ENCODE results near the gene CD6. TPM values are rescaled to one million over a fixed set of nuclear protein-coding genes. Genes with fewer than 3 reads are reported as not detected.

The CD6 gene
- total RNA-seq, 1 experiment from 2014 or later, result 1.4 TPM

DNA sequence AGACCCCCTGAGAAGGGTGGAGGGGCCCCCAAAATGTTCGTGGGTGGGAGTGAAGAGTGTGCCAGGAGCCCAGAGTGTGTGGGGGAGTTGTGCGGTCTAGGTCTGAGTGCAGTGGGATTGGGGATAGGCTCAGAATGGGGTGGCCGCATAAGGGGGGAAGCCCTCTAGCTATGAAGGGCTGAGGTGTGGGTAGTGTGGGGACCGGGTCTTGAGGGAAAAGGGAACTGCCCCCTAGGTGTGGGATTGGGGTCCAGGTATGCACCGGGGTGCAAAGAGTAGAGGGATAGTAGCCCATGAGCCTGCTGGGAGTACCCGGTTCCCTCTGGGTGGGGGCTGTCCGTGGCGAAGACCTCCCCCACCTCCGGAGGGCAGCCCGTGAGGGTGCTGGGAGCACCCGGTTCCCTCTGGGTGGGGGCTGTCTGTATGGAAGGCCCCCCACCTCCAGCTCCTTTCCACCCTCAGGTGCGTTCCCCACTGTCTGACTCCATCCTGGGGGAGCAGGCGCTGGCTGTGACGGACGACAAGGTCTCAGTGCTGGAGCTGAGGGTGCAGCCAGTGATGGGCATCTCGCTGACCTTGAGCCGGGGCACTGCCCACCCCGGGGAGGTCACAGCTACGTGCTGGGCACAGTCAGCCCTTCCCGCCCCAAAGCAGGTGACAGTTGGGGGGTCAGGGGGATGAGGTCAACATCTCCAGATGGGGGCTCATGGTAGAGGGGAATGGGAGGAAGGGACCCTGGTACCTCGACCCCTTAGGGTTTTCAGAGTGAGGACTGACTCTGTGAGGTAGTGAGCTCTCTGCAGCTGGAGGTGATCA, 36.5 kb upstream of the CD6 start:
- CTCF ChIA-PET, result no interaction called here

More for the DNA sequence above, 36.5 kb upstream of the CD6 start:
- Histone ChIP-seq H3K4me2 (ENCODE audit: low read length) (no peak overlapping the region), H3K9me2 (ENCODE audit: insufficient read depth) (no peaks in the 10 kb centered on the region), H3K9me3 (ENCODE audit: control insufficient read depth in 1 of 2, insufficient read depth in 1 of 2, low read depth in 1 of 2, low read length in 2 of 2) (no peaks in the 10 kb centered on the region), H3K36me3 (ENCODE audit: control insufficient read depth in 1 of 2, insufficient read depth in 2 of 2, low read length in 2 of 2) (peaks cover 8 to 11% of the 10 kb centered on the region in 2 experiments; a peak in 3 of 4 replicates), H2AFZ (ENCODE audit: low read depth, low read length, poor library complexity, severe bottlenecking) (no peak overlapping the region), H3K27ac (ENCODE audit: low read depth, low read length) (no peak overlapping the region), H3K27me3 (ENCODE audit: insufficient read depth, low read length) (no peaks in the 10 kb centered on the region), H3K79me2 (ENCODE audit: insufficient read depth, low read length) (no peaks in the 10 kb centered on the region), H3K4me3 (replicated peaks in 1 of 2; ENCODE audit: low read depth in 1 of 2, low read length in 2 of 2) (no peak overlapping the region), H4K20me1 (ENCODE audit: insufficient read depth) (no peaks in the 10 kb centered on the region), H3K4me1 (ENCODE audit: control insufficient read depth in 1 of 2, insufficient read depth in 2 of 2, low read length in 2 of 2) (no peaks in the 10 kb centered on the region), H3K9ac (ENCODE audit: low read length) (no peak overlapping the region)
- no TSS peak for BruUV-seq (replicated peaks)
- intact Hi-C loops (cut with micrococcal nuclease), result no loop called here
- RAD21 ChIA-PET (ENCODE audit: low non-redundant PET in 1 of 2, low total read pairs in 2 of 2, uncharacterized antibody in 2 of 2, unreplicated experiment in 2 of 2), result no interaction called here
- no peak for ATAC-seq
- TF ChIP-seq, protein P1, sequence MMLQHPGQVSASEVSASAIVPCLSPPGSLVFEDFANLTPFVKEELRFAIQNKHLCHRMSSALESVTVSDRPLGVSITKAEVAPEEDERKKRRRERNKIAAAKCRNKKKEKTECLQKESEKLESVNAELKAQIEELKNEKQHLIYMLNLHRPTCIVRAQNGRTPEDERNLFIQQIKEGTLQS (IDR thresholded peaks at IDR 0.05), result no peak
- TF ChIP-seq ELF1 (IDR thresholded peaks at IDR 0.05; ENCODE audit: borderline replicate concordance, low read depth) (no peak), FOSL1 (IDR thresholded peaks at IDR 0.05; ENCODE audit: low read depth) (no peak), CBX3 (IDR thresholded peaks at IDR 0.05; ENCODE audit: low read depth) (no peak), REST (IDR thresholded peaks at IDR 0.05; ENCODE audit: low read depth) (no peak), EZH2phosphoT487 (IDR thresholded peaks at IDR 0.05; ENCODE audit: borderline replicate concordance) (no peak), POLR2AphosphoS5 (IDR thresholded peaks at IDR 0.05; ENCODE audit: low read depth, low read length) (no peak), SP1 (IDR thresholded peaks at IDR 0.05; ENCODE audit: low read depth) (no peak), YY1 (IDR thresholded peaks at IDR 0.05; ENCODE audit: extremely low read depth, insufficient replicate concordance, low read depth, low read length) (no peak), SIN3A (IDR thresholded peaks at IDR 0.05; ENCODE audit: low read depth) (no peak), JUND (IDR thresholded peaks at IDR 0.05) (no peak), CEBPB (IDR thresholded peaks at IDR 0.05; ENCODE audit: low read depth) (no peak), RAD21 (IDR thresholded peaks at IDR 0.05; ENCODE audit: low read depth) (no peak), TCF7L2 (IDR thresholded peaks at IDR 0.05; ENCODE audit: borderline replicate concordance, extremely low read depth, insufficient read depth, insufficient read length) (no peak), EZH2 (IDR thresholded peaks at IDR 0.05) (no peak)
- TF ChIP-seq, protein P2, sequence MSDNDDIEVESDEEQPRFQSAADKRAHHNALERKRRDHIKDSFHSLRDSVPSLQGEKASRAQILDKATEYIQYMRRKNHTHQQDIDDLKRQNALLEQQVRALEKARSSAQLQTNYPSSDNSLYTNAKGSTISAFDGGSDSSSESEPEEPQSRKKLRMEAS (IDR thresholded peaks at IDR 0.05), result no peak
- TF ChIP-seq, protein P3, sequence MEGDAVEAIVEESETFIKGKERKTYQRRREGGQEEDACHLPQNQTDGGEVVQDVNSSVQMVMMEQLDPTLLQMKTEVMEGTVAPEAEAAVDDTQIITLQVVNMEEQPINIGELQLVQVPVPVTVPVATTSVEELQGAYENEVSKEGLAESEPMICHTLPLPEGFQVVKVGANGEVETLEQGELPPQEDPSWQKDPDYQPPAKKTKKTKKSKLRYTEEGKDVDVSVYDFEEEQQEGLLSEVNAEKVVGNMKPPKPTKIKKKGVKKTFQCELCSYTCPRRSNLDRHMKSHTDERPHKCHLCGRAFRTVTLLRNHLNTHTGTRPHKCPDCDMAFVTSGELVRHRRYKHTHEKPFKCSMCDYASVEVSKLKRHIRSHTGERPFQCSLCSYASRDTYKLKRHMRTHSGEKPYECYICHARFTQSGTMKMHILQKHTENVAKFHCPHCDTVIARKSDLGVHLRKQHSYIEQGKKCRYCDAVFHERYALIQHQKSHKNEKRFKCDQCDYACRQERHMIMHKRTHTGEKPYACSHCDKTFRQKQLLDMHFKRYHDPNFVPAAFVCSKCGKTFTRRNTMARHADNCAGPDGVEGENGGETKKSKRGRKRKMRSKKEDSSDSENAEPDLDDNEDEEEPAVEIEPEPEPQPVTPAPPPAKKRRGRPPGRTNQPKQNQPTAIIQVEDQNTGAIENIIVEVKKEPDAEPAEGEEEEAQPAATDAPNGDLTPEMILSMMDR (IDR thresholded peaks at IDR 0.05 in 2 of 3, conservative IDR thresholded peaks at IDR 0.05 in 1 of 3; ENCODE audit: borderline replicate concordance in 1 of 3, insufficient read depth in 1 of 3, low read depth in 2 of 3, low read length in 2 of 3), result no peak
- TF ChIP-seq, protein P4, sequence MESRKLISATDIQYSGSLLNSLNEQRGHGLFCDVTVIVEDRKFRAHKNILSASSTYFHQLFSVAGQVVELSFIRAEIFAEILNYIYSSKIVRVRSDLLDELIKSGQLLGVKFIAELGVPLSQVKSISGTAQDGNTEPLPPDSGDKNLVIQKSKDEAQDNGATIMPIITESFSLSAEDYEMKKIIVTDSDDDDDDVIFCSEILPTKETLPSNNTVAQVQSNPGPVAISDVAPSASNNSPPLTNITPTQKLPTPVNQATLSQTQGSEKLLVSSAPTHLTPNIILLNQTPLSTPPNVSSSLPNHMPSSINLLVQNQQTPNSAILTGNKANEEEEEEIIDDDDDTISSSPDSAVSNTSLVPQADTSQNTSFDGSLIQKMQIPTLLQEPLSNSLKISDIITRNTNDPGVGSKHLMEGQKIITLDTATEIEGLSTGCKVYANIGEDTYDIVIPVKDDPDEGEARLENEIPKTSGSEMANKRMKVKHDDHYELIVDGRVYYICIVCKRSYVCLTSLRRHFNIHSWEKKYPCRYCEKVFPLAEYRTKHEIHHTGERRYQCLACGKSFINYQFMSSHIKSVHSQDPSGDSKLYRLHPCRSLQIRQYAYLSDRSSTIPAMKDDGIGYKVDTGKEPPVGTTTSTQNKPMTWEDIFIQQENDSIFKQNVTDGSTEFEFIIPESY (IDR thresholded peaks at IDR 0.05; ENCODE audit: extremely low read depth, insufficient replicate concordance, low read length), result no peak
- POLR2A ChIA-PET, result no interaction called here
- DNase-seq (ENCODE audit: low read depth, low spot score), result no peak

All from HCT116 (cell line).